MCF 10A (cell line): ENCODE data around the gene ANO6. TPM values are rescaled to one million over a fixed set of nuclear protein-coding genes. Genes with fewer than 3 reads are reported as not detected.

Source experiments
- BruUV-seq: library from RNA; stranded (reverse); fragments of 400-500 nt; replicated peaks from 2 replicates; lab custom pipeline; 2021; lab: Mats Ljungman, UMichigan
- CTCF ChIA-PET: fragments of 300-600 bp; sonication (Branson Sonifier 250); formaldehyde crosslinking; extraction: SDS; loops from one replicate; lab custom pipeline; 2021; ENCODE audit warnings: antibody characterized with exemption, inconsistent platforms; lab: Yijun Ruan, JAX
- POLR2A ChIA-PET: fragments of 300-600, 350-650 bp; sonication (Branson Sonifier 250); formaldehyde crosslinking; extraction: SDS; loops from one replicate; lab custom pipeline; 2020; ENCODE audit warnings: antibody characterized with exemption, inconsistent platforms; lab: Yijun Ruan, JAX
- DNase-seq: peaks from one replicate; pipeline ENCODE4 v3.0.0-alpha.2; 2018; ENCODE audit not compliant: unreplicated experiment
- H3K27ac Mint-ChIP-seq: one replicate; pipeline ENCODE4 v1.8.0; 2022; ENCODE audit warnings: mild to moderate bottlenecking, low read depth, mixed read lengths; ENCODE audit not compliant: unreplicated experiment
- H3K27me3 Mint-ChIP-seq: one replicate; pipeline ENCODE4 v1.8.0; 2022; ENCODE audit warnings: mixed read lengths; ENCODE audit not compliant: insufficient read depth, unreplicated experiment
- H3K36me3 Mint-ChIP-seq: one replicate; pipeline ENCODE4 v1.8.0; 2022; ENCODE audit warnings: mild to moderate bottlenecking, moderate library complexity, mixed read lengths; ENCODE audit not compliant: insufficient read depth, unreplicated experiment
- H3K4me1 Mint-ChIP-seq: one replicate; pipeline ENCODE4 v1.8.0; 2022; ENCODE audit warnings: mixed read lengths; ENCODE audit not compliant: insufficient read depth, unreplicated experiment
- H3K4me3 Mint-ChIP-seq: one replicate; pipeline ENCODE4 v1.8.0; 2022; ENCODE audit warnings: mild to moderate bottlenecking, moderate library complexity, mixed read lengths; ENCODE audit not compliant: unreplicated experiment
- H3K9me3 Mint-ChIP-seq: one replicate; pipeline ENCODE4 v1.8.0; 2022; ENCODE audit warnings: mixed read lengths; ENCODE audit not compliant: unreplicated experiment
- intact Hi-C: fragments of 100-400 bp; cut with micrococcal nuclease; formaldehyde crosslinking; loops from 2 replicates; pipeline ENCODE4 v1.14.1; 2022
- total RNA-seq: library from RNA; stranded (reverse); gene quantifications from 2 replicates; pipeline ENCODE4 v1.2.3, GENCODE V29; 2022
- TF ChIP-seq, protein P1 (sequence below): fragments of 200-600 bp; IDR thresholded peaks from one replicate; pipeline ENCODE4 v1.8.0; 2022; ENCODE audit warnings: antibody characterized with exemption, mild to moderate bottlenecking; ENCODE audit not compliant: unreplicated experiment

Gene ANO6
- total RNA-seq, 1 experiment from 2014 or later, result 25.4 TPM

DNA sequence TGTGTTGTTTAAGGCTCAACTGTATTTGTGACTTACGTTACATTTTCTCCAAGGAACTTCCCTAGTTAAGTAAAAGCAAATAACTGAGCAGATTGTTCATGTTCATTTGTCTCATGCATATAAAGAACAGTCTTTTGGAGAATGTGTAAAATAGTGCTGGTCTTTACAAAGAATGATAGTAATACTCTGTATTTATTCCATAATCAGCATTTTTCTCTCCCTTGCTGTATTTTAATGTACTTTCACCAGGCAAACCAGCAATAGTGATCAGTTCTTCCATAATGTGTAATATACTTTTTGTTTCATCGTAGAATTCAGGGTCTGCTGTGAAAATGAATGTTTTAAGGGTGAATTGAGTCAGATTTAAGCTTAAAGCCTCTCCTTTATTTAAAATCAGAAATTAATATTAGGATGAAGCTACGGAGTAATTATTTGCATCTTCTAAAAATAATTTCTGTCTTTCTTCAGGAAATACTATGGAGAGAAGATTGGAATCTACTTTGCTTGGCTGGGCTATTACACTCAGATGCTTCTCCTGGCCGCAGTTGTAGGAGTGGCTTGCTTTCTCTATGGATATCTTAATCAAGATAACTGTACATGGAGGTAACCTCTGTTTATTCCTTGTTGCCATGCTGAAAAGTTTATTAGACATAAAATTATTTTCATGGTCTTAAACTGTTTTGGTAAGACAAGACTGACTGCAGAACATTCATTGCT lies 141.1 kb downstream of the ANO6 start:
- peaks cover 40% of the 10 kb centered on the region for H3K36me3 Mint-ChIP-seq
- H3K27ac Mint-ChIP-seq, result no peak overlapping the region
- POLR2A ChIA-PET, result interaction anchor here (0.9 kb wide), 1 partner anchor 30 kb away, joined by 3 read pairs; no protein-coding TSS in a partner anchor

DNA sequence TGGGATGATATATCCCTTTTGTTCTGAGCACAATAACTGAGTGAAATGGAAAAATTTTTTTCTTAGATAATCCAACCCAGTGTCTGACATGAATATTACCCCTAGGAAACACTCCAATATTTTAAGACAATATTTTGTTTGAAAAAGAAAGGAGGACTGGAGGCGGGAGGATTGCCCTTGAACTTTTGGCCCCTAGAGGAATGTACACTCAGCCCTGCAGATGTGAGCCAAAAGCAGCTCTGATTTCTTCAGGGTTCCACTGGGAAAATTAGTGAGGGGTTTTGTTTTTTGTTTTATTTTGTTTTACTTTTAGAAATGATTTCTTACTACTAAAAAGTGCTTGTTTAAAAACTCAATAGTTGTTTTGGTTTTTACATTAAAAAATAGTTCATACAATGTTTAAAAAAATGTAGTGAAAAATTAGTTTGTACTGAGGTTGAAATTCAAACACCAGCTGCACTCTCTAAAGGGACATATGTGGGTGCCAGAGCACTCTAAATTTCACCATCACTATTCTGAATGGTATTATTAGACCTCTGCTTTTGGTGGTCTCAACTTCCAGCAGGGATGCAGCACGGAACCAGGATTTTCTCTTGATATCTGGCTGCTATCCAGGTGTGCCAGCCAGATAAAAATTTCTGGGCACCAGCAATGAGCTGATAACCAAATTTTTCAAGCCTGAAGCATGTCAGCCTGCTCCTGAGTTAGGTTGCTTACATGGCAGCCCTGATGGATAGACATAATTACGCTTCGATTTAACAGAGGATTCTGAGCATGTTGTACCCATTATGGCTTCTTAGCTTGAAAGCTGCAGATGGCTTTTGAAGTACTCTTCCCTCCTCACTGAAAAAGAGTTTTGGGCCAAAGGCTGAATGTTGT lies 141.9 kb downstream of the ANO6 start:
- Mint-ChIP-seq H3K27me3 (no peaks in the 10 kb centered on the region), H3K4me3 (no peak overlapping the region), H3K9me3 (no peaks in the 10 kb centered on the region), H3K4me1 (no peaks in the 10 kb centered on the region), H3K36me3 (peaks cover 40% of the 10 kb centered on the region), H3K27ac (no peak overlapping the region)
- ChIA-PET CTCF (interaction anchor here (0.7 to 1.6 kb wide), 4 partner anchors 8 to 99 kb away, joined by 3 read pairs; no protein-coding TSS in a partner anchor), POLR2A (interaction anchor here (0.7 kb wide), 1 partner anchor 138 kb away, joined by 3 read pairs; no protein-coding TSS in a partner anchor)
- no TSS peak for BruUV-seq
- DNase-seq, result no peak
- TF ChIP-seq, protein P1, sequence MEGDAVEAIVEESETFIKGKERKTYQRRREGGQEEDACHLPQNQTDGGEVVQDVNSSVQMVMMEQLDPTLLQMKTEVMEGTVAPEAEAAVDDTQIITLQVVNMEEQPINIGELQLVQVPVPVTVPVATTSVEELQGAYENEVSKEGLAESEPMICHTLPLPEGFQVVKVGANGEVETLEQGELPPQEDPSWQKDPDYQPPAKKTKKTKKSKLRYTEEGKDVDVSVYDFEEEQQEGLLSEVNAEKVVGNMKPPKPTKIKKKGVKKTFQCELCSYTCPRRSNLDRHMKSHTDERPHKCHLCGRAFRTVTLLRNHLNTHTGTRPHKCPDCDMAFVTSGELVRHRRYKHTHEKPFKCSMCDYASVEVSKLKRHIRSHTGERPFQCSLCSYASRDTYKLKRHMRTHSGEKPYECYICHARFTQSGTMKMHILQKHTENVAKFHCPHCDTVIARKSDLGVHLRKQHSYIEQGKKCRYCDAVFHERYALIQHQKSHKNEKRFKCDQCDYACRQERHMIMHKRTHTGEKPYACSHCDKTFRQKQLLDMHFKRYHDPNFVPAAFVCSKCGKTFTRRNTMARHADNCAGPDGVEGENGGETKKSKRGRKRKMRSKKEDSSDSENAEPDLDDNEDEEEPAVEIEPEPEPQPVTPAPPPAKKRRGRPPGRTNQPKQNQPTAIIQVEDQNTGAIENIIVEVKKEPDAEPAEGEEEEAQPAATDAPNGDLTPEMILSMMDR, result no peak
- intact Hi-C loops, result no loop called here

More for the DNA sequence above, 141.1 kb downstream of the ANO6 start:
- H3K27me3 Mint-ChIP-seq, result no peaks in the 10 kb centered on the region
- H3K4me3 Mint-ChIP-seq, result no peak overlapping the region
- intact Hi-C loops, result no loop called here
- no peaks in the 10 kb centered on the region for H3K4me1 Mint-ChIP-seq
- DNase-seq, result no peak
- no peaks in the 10 kb centered on the region for H3K9me3 Mint-ChIP-seq
- TF ChIP-seq, protein P1, result no peak
- CTCF ChIA-PET, result interaction anchor here (0.7 to 1.6 kb wide), 4 partner anchors 9 to 98 kb away, joined by 3 read pairs; no protein-coding TSS in a partner anchor
- BruUV-seq, result no TSS peak

DNA sequence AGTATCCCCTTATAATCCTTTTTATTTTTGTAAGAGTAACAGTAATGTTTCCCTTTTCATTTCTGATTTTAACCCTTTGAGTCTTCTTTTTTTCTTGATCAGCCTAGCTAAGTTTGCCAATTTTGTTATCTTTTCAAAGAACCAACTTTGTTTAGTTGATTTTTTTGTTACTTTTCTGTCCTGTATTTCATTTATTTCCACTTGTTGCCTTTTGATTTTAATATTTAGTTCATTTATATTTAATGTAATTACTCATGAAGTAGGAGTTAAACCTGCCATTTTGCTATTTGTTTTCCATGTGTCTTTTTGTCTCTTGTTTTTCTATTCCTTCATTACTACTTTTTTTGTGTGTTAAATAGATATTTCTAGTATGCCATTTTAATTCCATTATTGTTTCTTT lies 146.4 kb downstream of the ANO6 start:
- H3K4me3 Mint-ChIP-seq, result no peak overlapping the region
- POLR2A ChIA-PET, result no interaction called here
- H3K27me3 Mint-ChIP-seq, result no peaks in the 10 kb centered on the region

More for the DNA sequence above, 146.4 kb downstream of the ANO6 start:
- no TSS peak for BruUV-seq
- H3K4me1 Mint-ChIP-seq, result no peaks in the 10 kb centered on the region
- CTCF ChIA-PET, result no interaction called here
- H3K9me3 Mint-ChIP-seq, result peaks cover 13% of the 10 kb centered on the region
- no peak overlapping the region for H3K27ac Mint-ChIP-seq
- intact Hi-C loops, result no loop called here
- peaks cover 22% of the 10 kb centered on the region for H3K36me3 Mint-ChIP-seq
- no peak for DNase-seq
- TF ChIP-seq, protein P1, result no peak
